GM18526 (cell line): ENCODE data around the gene LOXHD1.

Experiments used
- POLR2A ChIP-seq: IDR thresholded peaks from 3 replicates; pipeline ENCODE4 v1.6.1; 2011; ENCODE audit not compliant: insufficient read length; ENCODE audit errors: extremely low read depth

The LOXHD1 gene

DNA sequence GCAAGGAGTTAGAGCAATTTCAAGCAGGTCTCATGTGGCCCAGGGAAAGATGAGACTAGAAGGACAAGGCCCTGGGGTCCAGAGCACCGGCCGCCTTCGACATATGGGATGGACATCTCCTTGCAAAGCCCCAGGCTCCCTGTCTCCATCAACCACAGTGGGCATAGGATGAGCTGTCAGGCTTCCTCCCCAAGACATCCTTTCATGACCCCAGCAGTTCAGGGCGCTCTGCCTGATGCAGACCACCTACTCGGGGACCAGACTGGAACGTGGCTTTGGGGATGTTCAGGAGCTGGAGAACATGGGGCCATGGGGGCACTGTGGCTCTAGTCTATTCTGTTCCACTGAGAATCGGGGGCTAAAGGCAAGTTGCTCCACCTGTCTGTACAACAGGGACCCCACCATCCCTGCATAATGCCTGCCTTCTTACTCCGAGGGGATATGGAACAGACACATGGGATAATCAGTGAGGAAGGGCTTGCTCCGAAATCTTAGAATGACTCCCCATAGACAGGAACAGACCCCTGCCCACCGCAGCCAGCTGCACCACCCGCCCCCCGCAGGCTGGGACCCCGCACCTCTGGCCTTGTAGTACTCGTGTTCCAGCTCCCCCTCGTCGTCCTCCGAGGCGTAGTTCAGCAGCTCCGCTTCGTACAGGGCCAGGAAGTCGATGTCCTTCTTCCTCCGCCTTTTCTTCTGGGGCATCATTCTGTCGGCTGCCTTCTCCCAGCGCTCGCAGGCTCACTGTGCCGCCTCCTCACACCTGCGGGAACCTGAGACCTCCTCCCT lies 500 bp downstream of the LOXHD1 start:
- TF ChIP-seq POLR2A = no peak

DNA sequence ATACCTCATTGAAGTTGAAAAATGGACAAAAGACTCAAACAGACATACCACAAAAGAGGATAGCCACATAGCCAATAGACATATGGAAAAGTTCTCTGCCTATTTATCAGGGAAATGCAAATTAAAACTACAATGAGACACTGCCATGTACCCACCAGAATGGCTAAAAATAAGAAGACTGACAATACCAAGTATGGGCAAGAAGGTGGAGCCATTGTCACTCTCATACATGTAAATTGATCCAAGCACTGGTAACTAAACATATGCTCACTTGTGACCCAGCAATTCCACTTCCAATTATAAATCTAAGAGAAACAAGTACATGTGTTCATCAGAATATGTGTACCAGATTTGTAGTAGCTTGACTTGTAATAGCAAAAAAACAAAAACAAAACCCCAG lies 4.6 kb downstream of the LOXHD1 start:
- TF ChIP-seq POLR2A = no peak

DNA sequence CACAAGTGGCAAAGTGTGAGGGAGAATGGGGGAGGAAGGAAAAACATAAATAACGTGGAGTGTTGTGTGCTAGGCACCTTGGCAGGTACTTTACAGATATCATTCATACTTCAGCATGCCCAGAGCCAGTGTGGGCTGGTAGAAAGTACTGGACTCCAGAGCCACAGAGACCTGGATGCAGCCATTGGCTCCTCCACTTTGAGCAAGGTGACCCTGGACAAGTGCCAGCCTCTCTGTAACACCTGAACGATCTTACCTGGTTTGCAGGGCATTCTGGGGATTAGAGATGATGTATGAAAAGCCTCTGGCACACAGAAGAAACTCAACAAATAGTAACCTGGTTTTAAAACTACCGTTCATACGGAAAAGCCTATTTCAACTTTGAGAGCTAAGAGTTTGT lies 6.3 kb downstream of the LOXHD1 start:
- no peak for TF ChIP-seq POLR2A

DNA sequence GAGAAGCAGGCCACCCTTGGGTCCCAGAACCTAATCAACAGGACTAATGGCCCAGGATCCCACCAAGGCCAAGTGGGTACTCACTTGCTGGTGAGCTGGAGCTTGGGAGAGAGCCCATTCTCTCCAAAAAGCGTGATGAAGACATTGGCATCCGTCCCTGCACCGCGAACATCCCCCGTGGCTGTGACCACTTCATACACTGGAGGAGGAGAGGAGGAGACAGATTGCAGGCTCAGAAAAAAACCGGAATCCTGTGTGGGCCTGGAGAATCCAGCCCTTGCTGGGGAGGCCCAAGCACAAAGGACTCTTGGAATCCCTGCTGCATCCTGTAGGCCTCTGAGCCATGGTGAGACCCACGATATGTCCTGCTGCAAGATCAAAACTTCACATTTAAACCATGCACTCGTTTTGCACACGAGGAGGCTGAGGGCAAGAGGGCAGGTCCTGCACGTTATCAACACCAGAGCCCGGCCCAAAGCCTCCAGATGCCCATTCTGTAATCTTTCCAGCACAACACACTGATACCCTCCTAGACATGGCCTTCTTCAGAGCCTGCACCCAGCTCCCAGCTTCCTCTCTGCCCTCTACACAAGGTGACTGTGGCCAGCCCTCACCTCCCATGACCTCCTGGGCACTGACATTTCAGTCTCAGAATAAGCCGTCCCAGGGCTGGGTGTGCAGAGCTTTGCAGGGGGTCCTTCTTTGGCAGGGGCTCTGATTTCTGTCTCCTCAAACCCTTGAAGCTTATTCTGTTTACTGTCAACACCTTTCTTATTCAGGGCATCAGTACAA lies 7.8 kb downstream of the LOXHD1 start:
- no peak for TF ChIP-seq POLR2A

DNA sequence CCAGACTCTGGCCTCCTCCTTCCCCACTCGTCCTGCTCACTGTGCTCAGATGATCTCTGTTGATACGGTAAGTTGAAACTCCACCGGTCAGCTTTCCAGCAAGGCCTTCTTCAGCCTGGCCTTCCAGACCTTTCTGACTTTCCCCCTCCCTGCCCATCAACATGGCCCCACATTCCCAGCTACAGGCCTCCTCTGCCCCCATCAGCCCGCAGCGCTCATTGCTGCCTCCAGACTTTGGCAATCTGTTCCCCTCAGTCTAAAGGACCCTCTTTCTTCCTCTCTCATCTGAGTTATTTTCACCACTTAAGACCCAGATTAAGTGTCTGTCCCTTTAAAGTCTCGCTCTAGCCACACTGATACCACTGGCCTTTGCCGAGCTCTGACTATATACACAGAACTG lies 10.6 kb downstream of the LOXHD1 start:
- no peak for TF ChIP-seq POLR2A

DNA sequence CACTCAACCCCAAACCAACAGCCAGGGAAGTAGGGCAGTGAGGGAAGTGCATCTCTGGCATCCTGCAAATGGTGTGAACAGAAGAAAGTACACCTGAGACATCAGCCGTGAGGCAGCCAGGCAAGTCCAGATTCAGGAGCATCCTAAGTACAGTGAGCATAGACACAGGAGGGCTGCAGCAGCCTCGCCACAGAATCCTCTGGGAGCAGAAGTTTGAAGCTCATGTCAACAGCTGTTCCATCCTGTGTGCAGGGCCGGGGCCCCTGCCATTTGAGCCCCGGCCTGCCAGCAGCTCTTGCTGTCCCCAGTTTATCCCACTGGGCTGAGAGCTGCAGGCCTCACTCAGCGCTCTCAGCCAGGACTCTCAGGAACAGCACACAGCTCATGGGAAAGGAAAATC lies 14.5 kb downstream of the LOXHD1 start:
- no peak for TF ChIP-seq POLR2A

DNA sequence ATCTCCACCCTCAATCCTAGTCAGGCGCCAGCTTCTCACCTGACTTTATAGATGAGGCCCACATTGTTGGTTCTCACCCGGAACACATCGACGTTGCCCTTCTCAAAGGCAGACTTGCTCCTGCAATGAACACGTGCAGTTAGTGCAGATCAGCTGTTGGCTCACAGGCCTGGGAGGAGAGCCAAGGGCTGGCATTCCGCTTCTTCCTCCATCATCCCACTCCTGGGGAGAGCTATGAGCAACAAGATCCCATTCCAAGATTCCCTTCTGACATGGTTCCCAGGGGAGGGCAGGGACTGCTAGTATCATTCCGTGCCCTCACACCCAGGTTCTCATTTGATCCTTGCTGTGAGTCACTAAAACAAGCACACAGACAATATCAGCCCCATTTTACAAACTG lies 15.1 kb downstream of the LOXHD1 start:
- TF ChIP-seq POLR2A = no peak

DNA sequence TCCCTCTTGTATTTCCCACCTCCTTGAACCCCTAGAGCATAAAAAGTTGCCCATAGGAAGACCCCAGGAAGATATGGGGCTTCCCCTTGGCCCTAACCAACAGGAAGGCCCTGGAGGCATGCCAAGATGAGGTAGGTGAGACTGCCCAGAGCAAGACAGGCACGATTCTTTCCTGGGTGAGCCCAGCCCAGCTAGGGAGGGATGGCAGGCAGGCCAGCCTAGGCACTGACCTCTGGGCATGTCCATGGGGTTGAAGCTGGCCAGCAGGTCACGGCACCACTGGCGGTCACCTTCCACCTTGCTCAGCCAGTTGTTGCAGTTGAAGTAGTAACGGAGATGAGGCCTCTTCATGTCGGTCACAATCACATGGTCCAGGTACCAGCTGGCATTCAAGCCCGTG lies 17.6 kb downstream of the LOXHD1 start:
- TF ChIP-seq POLR2A = no peak

DNA sequence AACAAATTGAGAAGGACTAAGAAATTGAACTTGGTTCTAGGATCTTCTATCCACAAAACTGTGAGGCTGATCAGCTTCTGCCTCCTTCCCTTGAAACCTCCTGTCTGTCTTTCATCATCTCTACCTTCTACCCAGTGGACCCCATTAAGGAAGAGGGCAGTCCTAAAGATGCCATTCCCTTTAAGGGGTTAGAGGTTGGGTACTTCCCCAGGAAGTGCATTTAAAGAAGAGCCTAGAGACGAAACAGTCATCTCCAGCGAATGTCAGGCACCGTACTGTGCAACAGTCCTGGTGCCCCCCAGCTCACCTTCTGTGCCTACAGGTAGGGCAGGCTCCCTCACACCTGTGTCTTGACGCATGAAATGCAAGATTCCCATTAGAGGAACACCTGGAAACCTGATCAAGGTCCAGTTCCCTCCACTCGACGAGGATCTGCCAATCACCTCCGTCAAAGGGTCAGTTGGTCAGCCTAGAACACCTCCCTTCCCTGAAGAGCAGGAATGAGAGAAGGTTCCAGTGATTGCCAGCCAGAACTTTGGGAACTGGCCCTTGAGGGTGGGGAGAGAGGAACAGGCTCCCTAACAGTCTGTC lies 20.9 kb downstream of the LOXHD1 start:
- no peak for TF ChIP-seq POLR2A

DNA sequence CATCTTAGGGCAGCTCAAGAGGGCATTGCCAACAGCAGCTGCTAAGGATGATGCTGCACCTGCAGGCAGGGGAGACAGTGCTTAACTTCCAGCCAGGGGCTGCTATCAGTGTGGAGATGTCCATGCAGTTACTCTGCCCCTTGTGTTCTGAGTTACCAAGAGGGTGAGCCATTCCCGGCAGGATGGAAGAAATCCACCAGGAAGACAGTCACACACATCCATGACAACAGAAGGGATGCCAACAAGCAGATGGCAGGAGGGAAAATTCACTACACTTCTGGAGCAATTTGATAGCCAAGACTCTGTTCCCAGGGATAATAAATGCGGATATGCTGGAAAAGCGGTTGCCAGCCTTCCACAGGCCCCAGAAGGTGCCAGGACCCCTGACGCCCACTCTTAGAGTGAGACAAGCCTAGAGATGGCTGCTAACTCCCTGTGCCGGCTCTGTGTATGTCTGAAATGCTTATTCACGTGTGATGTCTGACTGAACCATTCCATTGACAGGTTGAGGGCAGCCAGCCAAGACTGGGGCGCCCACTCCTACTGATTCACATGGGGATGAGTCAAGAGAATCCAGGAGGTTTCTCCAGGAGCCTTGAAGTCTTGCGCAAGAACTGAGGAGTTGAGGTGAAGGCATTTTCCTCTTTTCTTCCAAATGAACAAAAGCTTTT lies 24.5 kb downstream of the LOXHD1 start:
- TF ChIP-seq POLR2A = no peak

DNA sequence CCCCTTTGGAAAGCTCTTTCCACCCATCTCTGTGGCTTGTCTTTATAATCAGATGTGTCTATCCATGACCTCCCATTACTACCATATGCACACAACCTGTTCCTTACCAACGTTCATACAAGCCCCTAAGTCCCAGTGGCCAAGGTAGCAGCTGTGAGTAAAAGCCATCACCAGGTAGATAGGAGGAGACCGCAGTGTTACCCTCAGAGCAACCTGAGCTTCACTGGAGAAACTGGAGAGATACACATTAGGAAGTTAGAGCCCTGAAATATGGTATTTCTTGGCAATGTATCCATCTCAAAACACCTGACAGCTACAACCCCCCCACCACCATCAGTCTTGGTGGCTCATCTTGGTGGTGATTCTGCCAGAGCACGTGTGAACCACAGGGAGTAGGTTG lies 26.0 kb downstream of the LOXHD1 start:
- no peak for TF ChIP-seq POLR2A

DNA sequence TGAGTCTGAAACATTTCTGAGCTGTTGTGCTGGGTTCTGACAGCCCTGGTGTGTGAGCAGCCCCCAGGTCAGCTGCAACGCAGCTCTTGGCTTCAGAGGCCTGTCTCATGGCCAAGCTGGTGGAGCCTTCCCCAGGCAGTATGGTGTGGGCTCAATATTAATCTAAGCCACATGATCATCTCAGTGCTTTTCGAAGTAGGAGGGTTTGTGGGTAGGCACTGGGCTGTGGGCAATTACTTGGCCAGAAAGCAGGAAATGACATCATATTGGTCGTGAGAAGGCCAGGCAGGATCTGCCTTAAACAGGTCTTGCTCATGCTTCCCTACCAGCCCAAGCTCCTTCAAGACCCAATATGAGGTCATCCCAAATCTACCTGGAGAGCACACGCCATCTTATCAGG lies 26.9 kb downstream of the LOXHD1 start:
- no peak for TF ChIP-seq POLR2A

DNA sequence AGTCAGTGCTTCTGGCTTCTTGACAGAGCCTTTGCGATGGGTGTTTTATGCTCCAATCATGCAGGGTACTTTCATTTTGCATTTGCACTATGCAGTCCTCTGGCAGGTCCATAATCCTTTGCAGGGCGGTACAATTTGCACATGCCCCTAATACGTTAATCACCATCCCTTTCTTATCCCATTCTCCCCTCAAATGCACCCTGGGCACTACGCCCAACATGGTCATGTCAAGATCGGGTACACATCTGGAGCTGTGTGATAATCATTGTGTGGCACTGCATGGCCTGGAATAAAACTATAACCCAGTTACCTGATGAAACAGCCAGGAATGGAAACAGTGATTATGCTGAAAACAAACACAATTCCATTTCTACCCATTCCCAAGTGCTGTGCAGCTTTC lies 27.7 kb downstream of the LOXHD1 start:
- TF ChIP-seq POLR2A = no peak

DNA sequence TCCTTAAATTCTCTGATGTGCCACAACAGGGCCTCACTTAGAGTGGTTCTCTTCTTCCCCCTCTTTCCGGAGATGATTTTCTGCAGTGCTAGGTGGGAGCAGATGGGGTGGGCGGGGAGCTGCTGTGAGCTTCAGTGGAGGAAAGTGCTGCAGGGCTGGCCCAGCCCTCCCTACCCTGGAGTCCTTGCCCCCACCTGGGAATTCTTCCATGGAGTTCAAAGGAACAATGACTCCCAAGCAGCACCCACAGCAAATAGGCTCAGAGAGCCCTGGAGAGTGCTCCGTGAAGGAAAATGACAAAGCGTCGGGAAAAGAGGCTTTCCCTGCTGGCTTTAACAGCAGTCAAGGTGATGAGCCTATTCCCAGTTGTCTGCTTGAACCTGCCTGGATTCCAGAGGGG lies 28.8 kb downstream of the LOXHD1 start:
- no peak for TF ChIP-seq POLR2A

DNA sequence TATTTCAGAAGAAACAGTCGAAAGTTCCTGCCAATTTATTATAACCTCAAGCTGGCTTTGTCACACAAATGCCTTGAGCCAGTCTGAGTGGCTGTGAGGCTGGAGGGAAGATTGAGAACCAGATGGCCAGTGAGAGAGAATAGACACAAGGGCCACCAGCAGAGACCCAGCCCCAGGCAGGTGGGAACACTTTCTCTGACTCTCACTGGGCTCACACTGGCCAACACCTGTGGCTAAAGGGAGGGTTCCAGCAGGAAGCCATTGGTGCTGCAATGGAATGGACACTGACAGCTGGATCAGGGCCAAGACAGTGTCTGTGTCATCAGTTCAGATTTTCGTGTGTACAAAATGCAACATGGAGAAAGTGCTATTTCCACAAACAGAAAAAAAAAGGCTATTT lies 29.9 kb downstream of the LOXHD1 start:
- TF ChIP-seq POLR2A = no peak

DNA sequence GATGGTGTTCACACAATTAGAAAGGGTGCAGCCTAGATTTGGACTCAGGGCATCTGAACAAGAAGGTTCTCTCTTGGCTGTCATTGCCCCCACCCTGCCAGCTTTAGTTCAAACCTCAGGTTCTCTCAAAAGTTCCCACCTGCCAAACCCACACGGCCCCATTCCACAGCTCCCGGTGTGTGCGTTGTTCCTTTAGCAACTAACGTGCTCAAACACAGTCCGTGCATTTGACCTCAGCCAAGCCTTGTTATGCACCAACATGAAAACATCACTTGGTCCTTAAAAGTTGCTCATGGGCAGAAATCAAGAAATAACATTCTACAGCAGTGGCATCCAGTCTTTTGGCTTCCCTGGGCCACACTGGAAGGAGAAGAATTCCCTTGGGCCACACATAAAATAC lies 32.0 kb downstream of the LOXHD1 start:
- no peak for TF ChIP-seq POLR2A
